Ectodermal cell (in vitro differentiated cells): Measurements from ENCODE around the gene GMIP.

Source experiments
- H3K27ac ChIP-seq: 2 replicates; pipeline ENCODE4 v1.7.0; 2013; ENCODE audit warnings: mild to moderate bottlenecking, low read depth, low read length; ENCODE audit not compliant: insufficient read depth, poor library complexity, severe bottlenecking
- H3K27me3 ChIP-seq: 2 replicates; pipeline ENCODE4 v1.7.0; 2013; ENCODE audit warnings: mild to moderate bottlenecking, low read length; ENCODE audit not compliant: insufficient read depth, control insufficient read depth, poor library complexity, severe bottlenecking
- H3K36me3 ChIP-seq: one replicate; pipeline ENCODE4 v1.7.0; 2013; ENCODE audit warnings: low read length; ENCODE audit not compliant: control insufficient read depth, insufficient read depth
- H3K4me1 ChIP-seq: one replicate; pipeline ENCODE4 v1.7.0; 2013; ENCODE audit warnings: low read length; ENCODE audit not compliant: control insufficient read depth, insufficient read depth
- H3K4me3 ChIP-seq: 2 replicates; pipeline ENCODE4 v1.7.0; 2013; ENCODE audit warnings: low read depth, low read length, control low read depth; ENCODE audit not compliant: insufficient read depth
- H3K9me3 ChIP-seq: 2 replicates; pipeline ENCODE4 v1.7.0; 2013; ENCODE audit warnings: mild to moderate bottlenecking, low read length, moderate library complexity; ENCODE audit not compliant: control insufficient read depth
- WGBS, 2 experiments: methylation state at CpG; one replicate each; pipeline ENCODE4 v1.1.7; 2013; ENCODE audit warnings: missing lambda C conversion rate in 2 of 2; 5-methylcytosine and 5-hydroxymethylcytosine counted together

GMIP gene

DNA sequence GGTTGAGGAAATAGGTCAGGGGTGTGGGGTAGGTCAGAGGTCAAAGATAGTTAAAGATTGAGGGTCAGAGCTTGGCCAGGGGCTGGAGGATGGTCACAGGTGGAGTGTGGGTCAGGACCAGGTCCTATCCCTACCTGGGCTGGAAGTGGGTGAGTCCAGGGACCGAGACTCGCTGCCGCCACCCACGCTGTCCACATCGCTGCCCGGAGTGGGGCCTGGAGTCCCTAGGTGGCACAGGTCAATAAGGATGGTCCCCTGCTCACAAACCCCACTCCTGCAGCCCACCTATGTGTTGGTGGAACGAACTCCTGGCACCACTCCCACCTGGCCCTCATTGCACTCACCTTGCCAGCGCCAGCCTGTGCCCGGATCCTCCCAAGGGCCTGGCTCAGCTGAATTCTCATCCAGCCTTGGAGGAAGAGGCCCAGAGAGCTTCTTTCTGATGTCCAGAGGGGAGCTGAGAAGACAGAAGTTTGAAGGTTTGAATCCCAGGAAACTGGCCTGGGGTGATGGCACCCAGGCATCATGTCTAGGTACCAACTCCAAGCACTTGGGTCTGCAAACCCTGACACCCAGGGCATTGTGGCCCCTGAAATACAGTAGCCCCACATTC, 6.8 kb downstream of the GMIP start:
- H3K27ac ChIP-seq = no peak overlapping the region
- H3K27me3 ChIP-seq = no peaks in the 10 kb centered on the region
- H3K9me3 ChIP-seq = no peaks in the 10 kb centered on the region
- WGBS, 2 experiments = 95 to 96% methylated on average over 9 of the region's 9 CpGs
- H3K36me3 ChIP-seq = no peaks in the 10 kb centered on the region
- no peak overlapping the region for H3K4me3 ChIP-seq
- no peaks in the 10 kb centered on the region for H3K4me1 ChIP-seq

DNA sequence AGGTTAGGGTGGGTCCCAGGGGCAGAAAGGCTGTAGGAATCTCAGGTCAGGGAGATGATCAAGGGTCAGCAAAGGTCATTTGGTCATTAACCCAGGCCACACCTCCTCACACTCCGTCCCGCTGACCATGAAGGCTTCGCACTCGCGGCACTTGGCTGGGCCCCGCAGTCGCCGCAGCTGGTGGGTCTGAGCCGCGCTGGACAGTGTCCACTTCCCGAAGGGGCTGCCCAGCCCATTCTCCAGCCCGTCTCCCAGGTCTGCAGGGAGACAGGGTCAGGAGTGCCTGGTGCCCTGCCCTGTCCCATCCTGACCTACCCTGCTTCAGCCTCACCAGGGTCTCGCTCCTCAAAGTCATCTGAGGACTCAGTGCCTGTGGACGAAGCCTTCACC, 8.1 kb downstream of the GMIP start:
- Histone ChIP-seq H3K4me3 (no peak overlapping the region), H3K4me1 (no peaks in the 10 kb centered on the region), H3K27ac (no peak overlapping the region), H3K9me3 (no peaks in the 10 kb centered on the region), H3K36me3 (no peaks in the 10 kb centered on the region), H3K27me3 (no peaks in the 10 kb centered on the region)
- 93% methylated on average over 14 of the region's 14 CpGs for WGBS, 2 experiments

DNA sequence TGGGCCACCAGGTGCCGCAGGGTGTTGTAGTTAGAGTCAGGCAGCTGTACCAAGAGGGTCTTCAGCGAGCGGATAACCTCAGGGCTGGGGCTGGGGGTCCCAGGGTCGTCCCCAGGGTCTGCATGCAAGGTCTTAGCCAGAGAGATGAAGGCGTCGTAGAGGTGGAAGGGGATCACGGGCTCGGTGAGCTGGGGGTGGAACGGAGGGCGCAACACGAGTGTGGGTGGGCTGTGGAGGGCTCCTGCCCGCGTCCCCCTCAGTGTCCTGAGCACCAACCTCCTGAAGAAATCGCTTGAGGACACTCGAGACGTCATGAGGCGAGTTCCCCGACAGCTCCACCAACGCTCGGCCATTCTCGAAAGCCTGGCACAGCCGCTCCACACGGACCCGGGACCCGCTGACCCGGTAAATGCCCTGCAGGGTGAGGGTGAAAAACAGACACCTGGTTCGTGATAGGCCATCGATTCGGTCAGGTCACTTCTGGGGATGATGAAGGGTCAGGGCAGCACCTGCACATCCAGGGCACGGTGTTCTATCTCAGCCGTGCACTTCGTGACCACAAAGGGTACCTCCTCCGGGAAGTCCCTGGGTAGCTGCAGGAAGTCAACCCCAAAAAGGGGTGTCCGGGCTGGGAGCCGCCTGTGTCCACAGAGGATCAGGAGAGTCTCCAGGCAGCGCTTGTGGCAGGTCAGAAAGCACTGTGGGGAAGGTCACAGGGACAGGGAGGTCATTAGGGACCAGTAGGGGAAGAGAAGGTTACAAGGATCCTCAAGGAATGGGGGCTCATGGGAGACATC, 8.7 kb downstream of the GMIP start:
- 95 to 96% methylated on average over 36 of the region's 36 CpGs for WGBS, 2 experiments
- H3K27me3 ChIP-seq = no peaks in the 10 kb centered on the region
- H3K4me3 ChIP-seq = no peak overlapping the region
- H3K4me1 ChIP-seq = no peaks in the 10 kb centered on the region
- H3K27ac ChIP-seq = no peak overlapping the region
- H3K36me3 ChIP-seq = no peaks in the 10 kb centered on the region
- H3K9me3 ChIP-seq = no peaks in the 10 kb centered on the region

DNA sequence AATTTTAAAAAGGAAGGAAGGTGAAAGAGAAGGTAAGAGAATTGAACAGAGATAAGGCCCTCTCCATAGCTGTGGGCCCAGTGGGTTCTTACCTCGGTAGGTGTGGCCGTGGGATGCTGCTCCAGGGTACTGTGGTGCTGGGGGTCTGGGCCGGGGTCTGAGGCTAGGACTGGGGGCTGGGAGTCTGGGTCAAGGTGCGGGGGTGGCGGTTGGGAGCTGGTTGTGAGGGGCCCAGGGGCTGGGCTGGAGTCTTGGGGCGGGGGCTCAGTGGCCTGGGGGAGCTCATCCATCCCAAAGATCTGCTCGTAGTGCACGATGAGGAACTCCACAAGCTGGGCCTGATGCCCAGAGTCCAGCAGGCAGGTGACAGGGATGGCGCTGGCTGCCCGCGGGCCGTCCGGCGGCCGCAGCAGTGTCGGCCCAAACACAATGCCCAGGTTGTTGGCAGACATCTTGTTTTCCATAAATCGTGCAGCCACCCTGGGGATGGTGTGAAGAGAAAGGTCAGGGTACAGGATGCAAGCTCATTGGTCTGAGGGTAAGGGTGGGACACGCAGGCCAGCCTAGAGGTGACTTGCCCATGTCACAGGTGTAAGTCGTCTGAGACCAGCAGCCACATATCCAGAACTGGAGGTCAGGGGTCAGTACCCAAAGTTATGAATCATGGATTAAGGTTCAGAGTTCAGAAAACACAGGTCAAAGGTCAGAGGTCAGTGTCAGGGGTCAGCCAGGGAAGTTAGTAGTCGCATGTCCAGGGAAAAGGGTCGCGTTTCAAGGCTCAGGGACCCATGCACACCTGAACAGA, 9.5 kb downstream of the GMIP start:
- Histone ChIP-seq H3K9me3 (no peaks in the 10 kb centered on the region), H3K4me1 (no peaks in the 10 kb centered on the region), H3K27ac (no peak overlapping the region), H3K27me3 (no peaks in the 10 kb centered on the region), H3K36me3 (no peaks in the 10 kb centered on the region), H3K4me3 (no peak overlapping the region)
- 94 to 95% methylated on average over 22 of the region's 22 CpGs for WGBS, 2 experiments

DNA sequence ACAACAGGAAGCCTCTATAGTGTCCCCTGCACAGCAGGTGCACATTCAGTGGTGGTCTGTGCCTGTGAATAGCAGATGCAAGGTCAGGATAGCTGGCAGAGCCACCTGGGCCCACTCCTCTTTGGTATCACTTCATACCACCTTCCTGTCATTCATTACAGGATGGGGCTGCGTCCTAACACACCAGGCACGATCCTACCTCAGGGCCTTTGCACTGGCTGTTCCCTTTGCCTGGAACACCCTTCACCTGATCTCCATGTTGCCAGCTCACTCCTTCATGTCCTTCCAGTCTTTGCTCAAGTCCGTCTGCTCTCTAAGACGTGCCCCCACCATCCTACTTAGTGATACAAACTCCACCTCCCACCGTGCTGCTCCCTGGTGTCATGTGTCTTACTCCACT, 10.8 kb downstream of the GMIP start:
- 85 to 89% methylated on average over 5 of the region's 5 CpGs for WGBS, 2 experiments
- H3K4me3 ChIP-seq = no peak overlapping the region
- no peaks in the 10 kb centered on the region for H3K27me3 ChIP-seq
- no peaks in the 10 kb centered on the region for H3K9me3 ChIP-seq
- no peak overlapping the region for H3K27ac ChIP-seq
- H3K36me3 ChIP-seq = no peaks in the 10 kb centered on the region
- H3K4me1 ChIP-seq = no peaks in the 10 kb centered on the region

DNA sequence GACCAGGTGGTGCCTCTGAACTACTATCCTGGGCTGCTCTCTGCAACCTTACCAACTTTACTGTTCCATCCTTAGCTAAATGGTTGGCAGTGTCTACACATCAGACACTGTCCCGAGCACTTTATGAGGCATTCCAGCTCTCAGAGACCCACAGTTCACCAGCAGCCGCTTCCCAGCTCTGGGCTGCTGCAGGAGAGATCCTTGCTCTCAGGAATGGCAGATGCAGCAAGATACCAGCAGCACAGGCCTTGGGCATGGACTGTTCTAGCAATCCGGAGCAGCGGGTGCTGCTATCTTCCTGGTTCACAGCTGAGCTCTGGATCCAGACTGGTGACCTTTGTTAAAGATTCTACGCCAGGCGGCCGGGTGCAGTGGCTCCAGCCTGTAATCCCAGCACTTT, 12.1 kb downstream of the GMIP start:
- Histone ChIP-seq H3K4me1 (peaks cover 9% of the 10 kb centered on the region), H3K9me3 (no peaks in the 10 kb centered on the region), H3K4me3 (no peak overlapping the region), H3K27me3 (no peaks in the 10 kb centered on the region), H3K27ac (no peak overlapping the region), H3K36me3 (no peaks in the 10 kb centered on the region)
- WGBS, 2 experiments = 92 to 95% methylated on average over 7 of the region's 7 CpGs

DNA sequence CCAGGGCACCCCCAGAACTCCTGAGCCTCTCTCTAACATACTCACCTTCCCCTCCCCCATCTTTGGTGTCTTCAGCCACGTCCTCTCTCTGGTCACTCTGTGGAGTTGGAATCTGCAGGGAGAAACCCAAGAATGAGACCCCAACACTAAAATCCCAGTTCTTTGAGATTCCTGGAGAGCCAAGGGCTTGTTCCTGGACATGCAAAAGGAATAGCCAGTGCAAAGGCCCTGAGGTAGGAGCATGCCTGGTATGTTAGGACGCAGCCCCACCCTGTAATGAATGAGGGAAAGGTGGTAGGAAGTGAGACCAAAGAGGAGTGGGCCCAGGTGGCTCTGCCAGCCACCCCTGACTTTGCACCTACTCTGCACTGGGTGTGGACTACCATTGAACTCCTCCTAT, 13.0 kb downstream of the GMIP start:
- Histone ChIP-seq H3K9me3 (no peaks in the 10 kb centered on the region), H3K4me3 (no peak overlapping the region), H3K36me3 (no peaks in the 10 kb centered on the region), H3K4me1 (peaks cover 12% of the 10 kb centered on the region), H3K27ac (no peak overlapping the region), H3K27me3 (no peaks in the 10 kb centered on the region)
- 92 to 96% methylated on average over 2 of the region's 2 CpGs for WGBS, 2 experiments

DNA sequence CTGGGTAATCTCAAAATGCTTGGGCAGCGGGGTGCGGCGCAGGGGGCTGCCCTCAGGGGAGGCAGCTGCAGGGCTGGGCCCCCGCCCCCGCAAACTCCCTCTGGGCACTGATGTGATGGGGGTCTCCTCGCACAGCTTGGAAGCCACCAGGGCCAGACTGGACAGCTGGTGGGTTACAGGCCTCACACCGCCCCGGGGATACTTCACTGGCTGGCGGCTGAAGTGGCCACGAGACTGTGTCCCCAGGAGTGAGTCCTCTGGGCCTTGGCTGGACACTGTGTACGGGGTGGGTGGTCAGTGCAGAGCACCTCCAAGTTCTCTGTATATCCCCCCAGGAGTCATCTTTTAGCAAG, 13.4 kb downstream of the GMIP start:
- Histone ChIP-seq H3K4me1 (peaks cover 12% of the 10 kb centered on the region), H3K36me3 (no peaks in the 10 kb centered on the region), H3K4me3 (no peak overlapping the region), H3K27ac (no peak overlapping the region), H3K27me3 (no peaks in the 10 kb centered on the region), H3K9me3 (no peaks in the 10 kb centered on the region)
- WGBS, 2 experiments = 96 to 98% methylated on average over 11 of the region's 11 CpGs

DNA sequence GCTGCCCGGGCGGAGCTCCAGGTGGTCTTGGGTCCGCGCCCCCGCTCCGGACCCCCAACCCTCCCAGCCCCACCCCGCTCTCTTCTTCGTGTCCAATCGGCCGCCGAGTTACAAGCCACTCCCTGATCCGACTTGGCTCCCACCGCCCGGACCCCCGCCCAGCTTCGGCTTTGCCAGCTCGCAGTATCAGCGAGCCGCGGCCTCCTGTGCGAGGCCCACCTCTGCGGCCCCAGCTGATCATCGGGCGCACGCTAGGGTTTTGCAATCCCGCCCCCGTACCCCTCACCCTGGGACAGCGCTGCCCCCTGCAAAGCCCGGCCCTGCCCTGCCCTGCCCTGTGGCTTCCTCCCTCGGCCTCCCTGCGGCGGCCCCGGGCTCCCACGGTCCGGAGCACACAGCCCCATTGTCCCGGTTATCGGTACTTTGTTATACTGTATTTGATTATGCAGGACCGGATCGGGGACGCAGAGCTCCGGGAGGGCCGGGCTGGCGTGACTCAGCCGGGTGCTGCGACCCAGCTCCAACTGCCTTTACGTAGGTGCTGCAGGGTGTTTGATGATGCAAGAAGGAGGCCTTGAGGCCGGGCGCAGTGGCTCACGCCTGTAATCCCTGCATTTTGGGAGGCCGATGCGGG, 14.8 kb downstream of the GMIP start:
- Histone ChIP-seq H3K4me3 (peak overlapping the region; percentile 73), H3K27ac (peak overlapping the region; percentile 20), H3K36me3 (peaks cover 11% of the 10 kb centered on the region), H3K4me1 (peaks cover 12% of the 10 kb centered on the region), H3K27me3 (no peaks in the 10 kb centered on the region), H3K9me3 (no peaks in the 10 kb centered on the region)
- 8% methylated on average over 51 of the region's 51 CpGs for WGBS, 2 experiments
